T-helper 2 cell (primary cell): Measurements from ENCODE around the gene FAM174A.
"Not testable (repeated sequence)": the region's sequence is repeated elsewhere in the genome, so short reads cannot be mapped to it uniquely, and the experiment has no call there.

Experiments used
- DNase-seq, 5 experiments: peaks; one replicate each; pipeline versions ENCODE4 v3.0.0 to v3.0.0-alpha.2; 2012 to 2022

Gene FAM174A

GRCh38 chr5:100576217-100576751 lies 41.1 kb downstream of the FAM174A start:
- DNase-seq: no peak

DNA sequence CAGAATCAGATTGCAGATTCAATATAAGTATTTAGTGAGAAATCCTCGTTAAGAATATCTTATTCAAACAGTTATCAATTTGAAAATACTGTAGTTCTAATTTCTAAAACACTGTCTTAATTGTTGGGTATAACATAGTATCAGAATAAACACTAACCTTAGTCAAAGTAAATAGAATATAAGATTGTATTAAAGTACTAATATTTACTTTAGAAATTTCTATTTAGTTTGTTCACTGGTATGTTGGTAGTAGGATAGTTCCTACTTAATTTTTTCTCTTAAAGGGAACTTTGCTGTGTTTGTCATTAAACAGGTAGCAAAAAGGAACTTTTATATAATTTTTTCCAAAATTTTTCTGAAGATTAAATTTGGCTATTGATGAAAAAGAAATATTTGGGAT lies 42.3 kb downstream of the FAM174A start:
- no peak for DNase-seq

- DNase-seq: no peak
Measured at GRCh38 chr5:100584069-100584468, 48.9 kb downstream of the FAM174A start.

DNA sequence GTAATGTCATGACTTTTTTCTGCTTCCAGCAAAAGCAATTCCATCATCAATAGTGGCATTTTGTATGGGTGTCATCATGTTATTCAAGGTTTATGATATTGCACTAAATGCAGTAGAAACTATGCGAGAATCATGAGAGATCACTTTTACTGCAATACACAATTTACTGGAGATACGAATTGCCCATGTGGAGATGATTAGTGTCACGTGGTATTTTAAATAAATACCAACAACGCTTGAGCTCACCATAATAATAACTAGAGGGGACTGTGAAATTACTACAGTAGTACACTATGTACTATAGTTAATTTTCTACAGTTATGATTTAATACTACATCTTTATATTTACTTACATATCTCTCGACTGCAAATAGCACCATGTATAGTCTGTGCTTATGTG lies 49.7 kb downstream of the FAM174A start:
- no peak for DNase-seq

GRCh38 chr5:100590867-100591266 lies 55.7 kb downstream of the FAM174A start:
- DNase-seq: no peak

DNA sequence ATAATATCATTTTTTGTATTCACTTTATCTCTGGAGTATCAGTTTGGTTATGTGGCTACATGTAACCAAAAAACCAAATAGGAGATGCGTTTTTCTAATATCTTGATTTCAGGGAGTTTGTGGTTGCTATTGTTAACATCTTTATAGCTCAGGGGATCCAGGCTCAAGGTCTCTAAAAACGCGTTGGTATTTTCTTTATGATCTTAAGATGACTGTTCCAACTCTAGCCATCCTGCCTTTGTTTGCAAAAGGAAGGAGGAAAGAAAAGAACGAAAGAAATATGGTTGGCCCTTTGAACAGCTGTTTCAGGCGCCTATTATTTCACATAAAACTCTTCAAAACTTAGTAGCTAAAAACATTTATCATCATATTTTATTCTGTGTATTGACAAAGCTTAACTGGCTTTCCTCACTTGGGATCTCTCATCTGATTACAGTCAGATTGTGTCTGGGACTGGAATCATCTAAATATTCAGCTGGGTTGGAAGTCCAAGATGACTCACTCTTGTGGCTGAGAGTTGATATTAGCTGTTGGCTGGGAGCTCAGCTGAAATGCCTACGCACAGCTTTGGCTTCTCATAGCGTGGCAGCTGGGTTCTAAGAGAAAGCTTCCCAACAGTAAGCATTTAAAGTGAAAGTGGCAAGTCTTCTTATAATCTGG lies 60.1 kb downstream of the FAM174A start:
- DNase-seq: peak in 1 of 5 experiments; percentile 58

GRCh38 chr5:100595812-100596173 lies 60.6 kb downstream of the FAM174A start:
- no peak for DNase-seq

GRCh38 chr5:100598446-100598845 lies 63.3 kb downstream of the FAM174A start:
- no peak for DNase-seq

DNA sequence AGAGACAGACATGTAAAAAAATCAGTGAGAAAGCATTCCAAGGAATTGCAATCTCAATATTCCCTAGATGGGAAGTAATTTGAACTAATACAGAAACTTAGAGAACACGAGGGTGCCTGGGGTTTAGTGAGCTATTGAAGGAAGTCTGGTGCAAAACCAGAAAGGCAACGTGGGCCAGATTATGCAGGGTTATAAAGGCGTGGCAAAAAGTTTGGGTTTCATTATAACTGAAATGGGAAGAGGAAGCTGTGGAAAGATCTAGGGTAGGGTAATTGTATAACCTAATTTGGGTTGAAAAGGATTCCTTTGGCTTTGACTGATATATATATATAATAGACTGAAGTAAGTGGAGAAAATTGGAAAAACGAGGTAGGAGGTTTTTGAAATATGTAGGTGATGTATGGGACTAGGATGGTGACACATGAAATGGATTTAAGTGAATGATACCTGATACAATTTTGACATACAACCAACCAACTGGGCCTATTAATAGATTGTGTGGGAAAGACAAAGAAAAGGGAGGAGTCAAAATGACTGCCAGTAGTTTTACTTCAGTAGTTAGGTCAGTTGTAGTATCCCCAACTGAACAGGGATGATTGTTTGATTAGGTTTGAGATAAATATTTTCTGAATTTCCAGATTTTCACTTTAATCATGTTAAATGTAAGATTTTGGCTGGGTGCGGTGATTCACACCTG lies 65.3 kb downstream of the FAM174A start:
- no peak for DNase-seq

DNA sequence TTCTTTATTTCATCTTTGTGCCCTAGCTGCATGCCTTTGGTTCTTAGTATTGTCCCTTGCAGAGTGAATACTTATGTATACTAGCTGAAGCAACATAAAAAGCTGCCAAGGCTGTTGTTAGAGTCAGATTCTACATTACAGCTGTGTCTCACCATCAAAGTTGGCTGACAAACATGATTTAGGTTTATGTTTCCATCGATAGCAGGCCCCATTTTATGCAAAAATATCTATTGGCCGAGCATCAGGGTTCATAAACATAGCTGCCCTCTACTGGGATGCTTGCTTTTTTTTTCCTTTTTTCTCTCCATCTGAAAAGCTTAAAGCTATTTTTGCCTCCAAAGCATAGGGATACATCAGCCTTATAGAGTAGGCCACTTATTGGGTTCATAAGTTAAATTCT lies 68.0 kb downstream of the FAM174A start:
- no peak for DNase-seq

DNA sequence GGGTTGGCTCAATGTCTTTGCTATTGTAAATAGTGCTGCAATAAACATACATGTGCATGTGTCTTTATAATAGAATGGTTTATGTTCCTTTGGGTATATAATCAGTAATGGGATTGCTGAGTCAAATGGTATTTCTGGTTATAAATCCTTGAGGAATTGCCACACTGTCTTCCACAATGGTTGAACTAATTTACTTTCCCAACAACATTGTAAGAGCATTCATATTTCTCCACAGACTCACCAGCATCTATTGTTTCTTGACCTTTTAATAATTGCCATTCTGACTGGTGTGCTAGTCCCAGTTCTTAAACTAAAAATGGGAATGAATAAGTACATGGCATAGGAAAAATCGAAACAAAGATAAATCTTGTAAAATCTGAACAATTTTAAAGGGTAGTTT lies 68.8 kb downstream of the FAM174A start:
- not testable (repeated sequence) for DNase-seq

DNA sequence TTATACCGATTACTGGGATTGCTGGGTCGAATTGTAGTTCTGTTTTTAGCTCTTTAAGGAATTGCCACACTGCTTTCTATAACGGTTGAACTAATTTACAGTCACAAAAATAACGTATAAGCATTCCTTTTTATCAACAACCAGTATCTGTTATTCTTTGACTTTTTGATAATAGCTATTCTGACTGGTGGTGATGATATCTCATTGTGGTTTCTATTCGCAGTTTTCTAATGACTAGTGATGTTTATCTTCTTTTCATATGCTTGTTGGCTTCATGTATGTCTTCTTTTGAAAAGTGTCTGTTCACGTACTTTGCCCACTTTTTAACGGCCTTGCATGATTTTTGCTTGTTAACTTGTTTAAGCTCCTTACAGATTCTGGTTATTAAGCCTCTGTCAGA lies 74.4 kb downstream of the FAM174A start:
- DNase-seq: peak in 1 of 5 experiments; percentile 87

DNA sequence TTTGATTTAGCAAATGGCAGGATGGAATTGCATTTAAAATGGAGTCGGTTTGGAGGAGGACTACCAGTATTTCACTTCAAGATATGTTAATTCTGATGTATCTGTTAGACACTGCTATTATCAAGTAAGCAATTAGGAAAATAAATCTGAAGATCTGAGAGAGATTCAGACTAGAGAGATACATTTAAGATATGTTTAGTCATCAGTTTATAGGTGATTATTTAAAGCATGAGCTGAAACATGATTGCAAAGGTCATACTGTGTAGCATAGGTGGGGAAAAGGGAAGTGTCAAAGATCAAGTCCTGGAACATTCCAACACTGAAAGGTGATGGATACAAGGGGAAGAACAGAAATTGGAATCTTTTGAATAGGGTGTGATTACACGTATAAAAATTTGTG lies 79.1 kb downstream of the FAM174A start:
- no peak for DNase-seq

DNA sequence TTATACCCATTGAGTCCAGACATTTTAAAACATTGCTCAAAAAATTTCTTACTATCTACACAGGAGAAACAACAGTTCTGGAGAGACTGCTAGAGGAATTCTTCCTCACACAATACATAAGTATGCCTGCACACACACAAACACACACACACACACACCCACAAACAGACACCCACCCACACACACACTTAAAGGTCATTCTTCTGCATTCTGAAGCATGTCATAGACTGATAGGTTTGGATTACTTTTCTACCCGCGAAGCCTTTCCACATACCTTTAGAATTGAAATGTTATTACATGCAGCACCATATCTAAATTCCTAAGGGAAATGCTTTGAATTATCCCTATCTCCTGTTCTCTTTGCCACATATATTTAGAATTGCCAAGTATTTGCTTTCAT lies 80.2 kb downstream of the FAM174A start:
- no peak for DNase-seq

GRCh38 chr5:100616291-100616690 lies 81.1 kb downstream of the FAM174A start:
- DNase-seq: peak in 1 of 5 experiments; percentile 52

GRCh38 chr5:100616981-100617380 lies 81.8 kb downstream of the FAM174A start:
- no peak for DNase-seq

DNA sequence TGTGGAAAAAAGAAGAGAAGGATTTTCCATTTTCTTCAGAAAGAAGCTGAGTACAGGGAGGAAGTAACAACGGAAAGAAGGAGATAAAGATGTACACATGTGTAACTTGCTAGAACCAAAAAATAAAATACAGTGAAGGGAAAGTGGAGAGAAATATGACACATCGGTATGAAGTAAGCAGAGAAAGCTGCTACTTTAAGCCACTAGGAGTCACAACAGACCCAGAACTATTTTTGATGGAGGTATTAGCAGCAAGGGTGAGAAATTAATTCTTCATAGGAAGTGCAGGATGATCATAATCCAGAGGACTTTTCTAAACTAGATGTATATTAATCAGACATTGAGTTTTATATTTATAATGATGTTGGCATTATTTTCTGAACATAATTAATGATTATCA lies 88.5 kb downstream of the FAM174A start:
- peak in 1 of 5 experiments; percentile 66 for DNase-seq

DNA sequence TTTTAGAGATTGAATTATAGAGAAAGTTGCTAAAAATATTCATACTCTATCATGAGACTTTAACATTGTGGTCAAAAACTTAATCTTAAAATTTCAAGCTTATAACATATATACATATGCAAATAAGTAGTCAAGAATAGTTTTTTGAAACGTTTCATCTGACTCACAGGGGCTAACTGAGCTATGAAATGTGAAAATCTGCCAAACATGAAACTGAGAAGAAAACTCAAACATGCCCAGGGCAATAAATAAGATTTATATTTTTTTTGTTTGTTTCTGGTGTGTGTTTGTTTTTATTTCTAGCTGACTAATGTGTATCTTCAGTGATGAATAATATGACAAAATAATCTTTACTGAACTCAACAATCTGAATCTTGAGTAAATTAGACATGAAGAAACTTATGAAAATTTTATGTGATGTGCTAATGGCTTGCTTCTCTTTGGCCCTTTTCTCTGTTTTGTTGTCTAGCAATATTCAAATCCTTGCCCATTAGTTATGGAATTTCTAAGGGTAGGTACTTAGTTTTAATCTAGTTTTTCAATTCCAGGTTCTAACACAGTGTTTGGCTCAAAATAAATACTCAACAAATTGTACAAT lies 99.9 kb downstream of the FAM174A start:
- no peak for DNase-seq
